Gastroesophageal sphincter (tissue), 4 donors: ENCODE data around the gene VASN. TPM values are rescaled to one million over a fixed set of nuclear protein-coding genes. Genes with fewer than 3 reads are reported as not detected.

ENCODE experiments used
- ATAC-seq: fragments of 150-250 bp; one replicate; pipeline ENCODE4 v1.9.1; 2016; ENCODE audit warnings: mild to moderate bottlenecking, moderate library complexity
- H3K27ac ChIP-seq, 4 donors: fragments of 200-600 bp; sonication (generic) in 3 of 4; 1 replicate in 3 of 4; 2 replicates in 1 of 4; pipeline ENCODE4 v1.5.1; 2016 to 2019
- H3K27me3 ChIP-seq: fragments of 200-600 bp; sonication (generic); one replicate; pipeline ENCODE4 v1.5.1; 2019
- H3K36me3 ChIP-seq, 2 donors: fragments of 200-600 bp; sonication (generic); one replicate each; pipeline ENCODE4 v1.5.1; 2019; ENCODE audit warnings: control low read depth in 1 of 2
- H3K4me1 ChIP-seq, 3 donors: fragments of 200-600 bp; sonication (generic); 1 replicate in 2 of 3; 2 replicates in 1 of 3; pipeline ENCODE4 v1.5.1; 2016 to 2019; ENCODE audit warnings: control low read depth in 2 of 3
- H3K4me3 ChIP-seq, 2 donors: fragments of 200-600 bp; sonication (generic); one replicate each; pipeline ENCODE4 v1.5.1; 2019; ENCODE audit warnings: mild to moderate bottlenecking in 1 of 2, moderate library complexity in 1 of 2
- H3K9me3 ChIP-seq, 3 donors: fragments of 200-600 bp; sonication (generic); one replicate each; pipeline ENCODE4 v1.5.1; 2017 to 2019; ENCODE audit warnings: control low read depth in 2 of 3
- EP300 ChIP-seq: sonication (generic); formaldehyde crosslinking; IDR thresholded peaks from one replicate; pipeline ENCODE4 v1.6.1; 2017; ENCODE audit warnings: antibody characterized with exemption, mild to moderate bottlenecking
- POLR2A ChIP-seq, 2 donors: fragments of 450-650 bp; IDR thresholded peaks; one replicate each; pipeline ENCODE4 v1.6.1; 2017; ENCODE audit warnings: antibody characterized with exemption in 2 of 2, mild to moderate bottlenecking in 2 of 2, moderate library complexity in 1 of 2
- POLR2AphosphoS5 ChIP-seq: sonication (generic); formaldehyde crosslinking; IDR thresholded peaks from one replicate; pipeline ENCODE4 v1.6.1; 2017; ENCODE audit warnings: antibody characterized with exemption
- WGBS, 2 donors: methylation state at CpG; one replicate each; pipeline ENCODE4 v1.1.5; 2018; ENCODE audit warnings: low coverage in 1 of 2; 5-methylcytosine and 5-hydroxymethylcytosine counted together
- total RNA-seq, 4 donors: library from RNA; depleted of rRNA; stranded (reverse); fragments of >200 nt; gene quantifications; one replicate each; pipeline ENCODE4 v1.1.0, GENCODE V29; 2016
- TF ChIP-seq, protein P1 (sequence below), 4 experiments: fragments of 200-600 bp in 2 of 4; fragments of 450-650 bp in 2 of 4; sonication (generic) in 1 of 4; IDR thresholded peaks; one replicate each; pipeline ENCODE4 v1.5.1; 2017 to 2019; ENCODE audit warnings: antibody characterized with exemption in 4 of 4, mild to moderate bottlenecking in 2 of 4, moderate library complexity in 2 of 4

Gene VASN
- total RNA-seq, 4 donors from 2014 or later: 6.8 to 35.8 (median 19.9) TPM

GRCh38 chr16:4370151-4370550, 1.5 kb upstream of the VASN start:
- ATAC-seq: no peak
- no peaks in the 10 kb centered on the region for H3K9me3 ChIP-seq
- TF ChIP-seq POLR2AphosphoS5 (no peak), EP300 (no peak), POLR2A (IDR thresholded peaks at IDR 0.05) (no peak)
- TF ChIP-seq, protein P1, sequence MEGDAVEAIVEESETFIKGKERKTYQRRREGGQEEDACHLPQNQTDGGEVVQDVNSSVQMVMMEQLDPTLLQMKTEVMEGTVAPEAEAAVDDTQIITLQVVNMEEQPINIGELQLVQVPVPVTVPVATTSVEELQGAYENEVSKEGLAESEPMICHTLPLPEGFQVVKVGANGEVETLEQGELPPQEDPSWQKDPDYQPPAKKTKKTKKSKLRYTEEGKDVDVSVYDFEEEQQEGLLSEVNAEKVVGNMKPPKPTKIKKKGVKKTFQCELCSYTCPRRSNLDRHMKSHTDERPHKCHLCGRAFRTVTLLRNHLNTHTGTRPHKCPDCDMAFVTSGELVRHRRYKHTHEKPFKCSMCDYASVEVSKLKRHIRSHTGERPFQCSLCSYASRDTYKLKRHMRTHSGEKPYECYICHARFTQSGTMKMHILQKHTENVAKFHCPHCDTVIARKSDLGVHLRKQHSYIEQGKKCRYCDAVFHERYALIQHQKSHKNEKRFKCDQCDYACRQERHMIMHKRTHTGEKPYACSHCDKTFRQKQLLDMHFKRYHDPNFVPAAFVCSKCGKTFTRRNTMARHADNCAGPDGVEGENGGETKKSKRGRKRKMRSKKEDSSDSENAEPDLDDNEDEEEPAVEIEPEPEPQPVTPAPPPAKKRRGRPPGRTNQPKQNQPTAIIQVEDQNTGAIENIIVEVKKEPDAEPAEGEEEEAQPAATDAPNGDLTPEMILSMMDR (IDR thresholded peaks at IDR 0.05): no peak
- no peaks in the 10 kb centered on the region for H3K27me3 ChIP-seq
- no peak overlapping the region for H3K4me3 ChIP-seq
- peaks cover 0 to 6% of the 10 kb centered on the region in 2 donors for H3K36me3 ChIP-seq
- 33% methylated on average over 1 of the region's 3 CpGs; no CpG with 5 or more reads in 1 of the 2 donors for WGBS, 2 donors
- peak overlapping the region in 3 of 4 donors; percentile 88 to 91 (median 89) for H3K27ac ChIP-seq
- peaks cover 0 to 58% (median 37%) of the 10 kb centered on the region in 3 donors for H3K4me1 ChIP-seq

- peaks cover 0 to 64% (median 43%) of the 10 kb centered on the region in 3 donors for H3K4me1 ChIP-seq
- H3K36me3 ChIP-seq: no peaks in the 10 kb centered on the region
- peak overlapping the region; percentile 19 to 91 (median 88) for H3K27ac ChIP-seq
- H3K4me3 ChIP-seq: peak overlapping the region in 1 of 2 donors; percentile 83
- no peak for TF ChIP-seq EP300
- peak; percentile 38 for TF ChIP-seq POLR2AphosphoS5
- H3K9me3 ChIP-seq: no peaks in the 10 kb centered on the region
- no peaks in the 10 kb centered on the region for H3K27me3 ChIP-seq
- peak; percentile 20 for ATAC-seq
- WGBS, 2 donors: 35% methylated on average over 5 of the region's 14 CpGs; no CpG with 5 or more reads in 1 of the 2 donors
Measured at GRCh38 chr16:4370570-4371356, 885 bp upstream of the VASN start.

- no peak for TF ChIP-seq POLR2AphosphoS5
- TF ChIP-seq, protein P1 (IDR thresholded peaks at IDR 0.05): peak in 1 of 4 experiments; percentile 7
- Histone ChIP-seq H3K9me3 (no peaks in the 10 kb centered on the region), H3K4me3 (peak overlapping the region; percentile 50 to 83), H3K27me3 (no peaks in the 10 kb centered on the region), H3K27ac (peak overlapping the region; percentile 19 to 91 (median 88)), H3K36me3 (no peaks in the 10 kb centered on the region), H3K4me1 (peaks cover 3 to 77% (median 56%) of the 10 kb centered on the region in 3 donors)
- ATAC-seq: peak; percentile 8
- 10% methylated on average over 4 of the region's 43 CpGs; no CpG with 5 or more reads in 1 of the 2 donors for WGBS, 2 donors
Measured at GRCh38 chr16:4372001-4372577, 441 bp downstream of the VASN start.

GRCh38 chr16:4372578-4373355, 1.1 kb downstream of the VASN start:
- ATAC-seq: no peak

DNA sequence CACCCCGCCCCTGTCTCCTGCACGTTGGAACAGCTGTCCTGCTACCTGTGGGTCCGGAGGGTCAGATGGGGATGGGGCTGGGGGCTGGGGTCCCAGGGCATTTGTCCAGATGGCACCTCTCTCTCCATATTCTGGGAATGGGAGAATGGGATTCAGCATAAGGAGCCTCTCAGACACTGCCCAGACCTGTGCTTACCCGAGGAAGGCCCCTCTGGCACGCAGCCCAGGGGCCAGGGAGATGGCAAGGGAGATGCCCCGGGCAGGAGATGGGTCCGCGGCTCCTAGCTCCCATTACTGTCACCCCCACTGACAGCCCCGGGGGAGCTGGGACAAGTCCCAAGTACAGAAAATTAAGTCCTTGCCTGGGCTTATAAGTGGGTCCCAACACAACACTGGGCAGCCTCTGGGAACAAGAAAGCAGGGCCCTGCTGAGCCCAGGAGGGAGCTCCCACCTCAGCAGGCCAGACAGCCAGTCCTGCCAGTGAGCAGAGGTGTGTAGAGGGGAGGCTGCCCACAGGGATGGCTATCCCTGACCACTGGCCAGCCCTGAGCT, 1.8 kb downstream of the VASN start:
- TF ChIP-seq POLR2AphosphoS5: no peak
- TF ChIP-seq, protein P1 (IDR thresholded peaks at IDR 0.05): no peak
- TF ChIP-seq EP300: no peak
- TF ChIP-seq POLR2A (IDR thresholded peaks at IDR 0.05): no peak
- Histone ChIP-seq H3K36me3 (no peaks in the 10 kb centered on the region), H3K9me3 (no peaks in the 10 kb centered on the region), H3K4me1 (peaks cover 3 to 90% (median 70%) of the 10 kb centered on the region in 3 donors), H3K4me3 (peak overlapping the region in 1 of 2 donors; percentile 83), H3K27ac (peak overlapping the region; percentile 14 to 91 (median 88)), H3K27me3 (no peaks in the 10 kb centered on the region)
- 40% methylated on average over 1 of the region's 9 CpGs; no CpG with 5 or more reads in 1 of the 2 donors for WGBS, 2 donors
- no peak for ATAC-seq

More at GRCh38 chr16:4372578-4373355, 1.1 kb downstream of the VASN start:
- Histone ChIP-seq H3K4me1 (peaks cover 3 to 84% (median 63%) of the 10 kb centered on the region in 3 donors), H3K27me3 (no peaks in the 10 kb centered on the region), H3K27ac (peak overlapping the region in 3 of 4 donors; percentile 88 to 91 (median 89)), H3K4me3 (peak overlapping the region; percentile 50 to 83), H3K36me3 (no peaks in the 10 kb centered on the region), H3K9me3 (no peaks in the 10 kb centered on the region)
- 80% methylated on average over 2 of the region's 10 CpGs; no CpG with 5 or more reads in 1 of the 2 donors for WGBS, 2 donors
- no peak for TF ChIP-seq EP300
- no peak for TF ChIP-seq POLR2A (IDR thresholded peaks at IDR 0.05)
